Neural progenitor cell (in vitro differentiated cells): ENCODE data around the gene IPCEF1.

Experiments used
- CTCF ChIP-seq: fragments of 200-600 bp; sonication (generic); IDR thresholded peaks from 2 replicates; pipeline ENCODE4 v1.5.1; 2017; ENCODE audit warnings: antibody characterized with exemption, mild to moderate bottlenecking
- EZH2 ChIP-seq: fragments of 200-600 bp; sonication (generic); IDR thresholded peaks from 2 replicates; pipeline ENCODE4 v1.6.1; 2017; ENCODE audit warnings: antibody characterized with exemption, mild to moderate bottlenecking, moderate library complexity

DNA sequence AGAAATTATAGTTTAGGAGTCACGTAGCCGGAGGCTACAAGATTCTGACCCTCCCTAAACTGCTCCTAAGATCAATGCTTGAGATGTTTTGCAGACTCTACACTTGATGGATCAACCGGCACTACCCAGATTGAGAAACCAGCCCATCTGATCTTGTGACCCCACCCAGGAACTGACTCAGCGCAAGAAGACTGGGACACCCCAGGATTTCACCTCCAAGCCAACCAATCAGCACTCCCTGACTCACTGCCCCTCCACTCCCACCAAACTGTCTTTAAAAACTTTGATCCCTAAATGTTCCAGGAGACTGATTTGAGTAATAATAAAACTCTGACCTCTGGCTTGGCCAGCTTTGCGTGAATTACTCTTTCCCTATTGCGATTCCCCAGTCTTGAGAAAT, 217.8 kb downstream of the IPCEF1 start:
- TF ChIP-seq CTCF (no peak), EZH2 (no peak)
